Activated CD4-positive, CD25-positive, alpha-beta regulatory T cell (primary cell): ENCODE measurements around the gene LGMN.
A peak's percentile ranks its signal among the peaks of the same experiment; 100 is the strongest.
"Not testable (repeated sequence)": the region's sequence is repeated elsewhere in the genome, so short reads cannot be mapped to it uniquely, and the experiment has no call there.

ENCODE experiments used
- DNase-seq, 4 experiments: peaks; one replicate each; lab custom pipeline; 2025; lab: John Stamatoyannopoulos, UW

Gene LGMN

GRCh38 chr14:92694807-92695206 is 53.6 kb downstream of the LGMN start:
- DNase-seq = no peak

- no peak for DNase-seq
Observed at GRCh38 chr14:92693998-92694795, 54.2 kb downstream of the LGMN start.

- DNase-seq = no peak
Observed at GRCh38 chr14:92692822-92693226, 55.6 kb downstream of the LGMN start.

GRCh38 chr14:92690171-92691011 is 58.0 kb downstream of the LGMN start:
- DNase-seq = no peak

- no peak for DNase-seq
Observed at GRCh38 chr14:92688434-92689375, 59.7 kb downstream of the LGMN start.

- no peak for DNase-seq
Observed at GRCh38 chr14:92687681-92688433, 60.6 kb downstream of the LGMN start.

GRCh38 chr14:92686900-92687427 is 61.5 kb downstream of the LGMN start:
- DNase-seq = peak; percentile 21 to 47 (median 28)

- no peak for DNase-seq
Observed at GRCh38 chr14:92686411-92686899, 62.0 kb downstream of the LGMN start.

- DNase-seq = no peak
Observed at GRCh38 chr14:92685784-92686355, 62.6 kb downstream of the LGMN start.

- no peak for DNase-seq
Observed at GRCh38 chr14:92684801-92685560, 63.4 kb downstream of the LGMN start.

GRCh38 chr14:92683041-92683440 is 65.4 kb downstream of the LGMN start:
- DNase-seq = no peak

- peak; percentile 49 to 60 (median 52) for DNase-seq
Observed at GRCh38 chr14:92680781-92681650, 67.4 kb downstream of the LGMN start.

GRCh38 chr14:92680330-92680729 is 68.1 kb downstream of the LGMN start:
- not testable (repeated sequence) for DNase-seq

- DNase-seq = no peak
Observed at GRCh38 chr14:92679246-92679645, 69.2 kb downstream of the LGMN start.

- DNase-seq = no peak
Observed at GRCh38 chr14:92678766-92679165, 69.7 kb downstream of the LGMN start.

- DNase-seq = no peak
Observed at GRCh38 chr14:92677955-92678354, 70.5 kb downstream of the LGMN start.

- DNase-seq = no peak
Observed at GRCh38 chr14:92677087-92677668, 71.2 kb downstream of the LGMN start.

GRCh38 chr14:92676403-92677086 is 71.9 kb downstream of the LGMN start:
- DNase-seq = no peak
